Lung (tissue), 12 donors: ENCODE data around the gene CACNA1C. TPM values are rescaled to one million over a fixed set of nuclear protein-coding genes. Genes with fewer than 3 reads are reported as not detected.

Experiments
- ATAC-seq: fragments of 200-7000 bp; cut with Tn5 transposase; one replicate; pipeline ENCODE4 v1.9.1; 2020; ENCODE audit warnings: moderate number of reproducible peaks; ENCODE audit not compliant: insufficient read depth, low FRiP score
- DNase-seq, 3 donors: peaks; one replicate each; pipeline ENCODE4 v3.0.0-alpha.2; 2013 to 2017
- H3K27ac ChIP-seq, 2 donors: one replicate each; pipeline ENCODE4 v1.5.1; 2013; ENCODE audit warnings: mild to moderate bottlenecking in 2 of 2, moderate library complexity in 2 of 2, control low read depth in 1 of 2, inconsistent platforms in 1 of 2, low read depth in 1 of 2, low read length in 1 of 2
- H3K27me3 ChIP-seq, 3 donors: one replicate each; pipeline ENCODE4 v1.5.1; 2013; ENCODE audit warnings: low read length in 2 of 3; ENCODE audit not compliant: control insufficient read depth in 3 of 3, insufficient read depth in 3 of 3
- H3K36me3 ChIP-seq, 4 donors: one replicate each; pipeline ENCODE4 v1.5.1; 2013; ENCODE audit warnings: low read length in 4 of 4, mild to moderate bottlenecking in 1 of 4, moderate library complexity in 1 of 4; ENCODE audit not compliant: control insufficient read depth in 4 of 4, insufficient read depth in 4 of 4
- H3K4me1 ChIP-seq, 5 donors: one replicate each; pipeline ENCODE4 v1.5.1; 2013; ENCODE audit warnings: low read length in 5 of 5, mild to moderate bottlenecking in 2 of 5, moderate library complexity in 1 of 5; ENCODE audit not compliant: control insufficient read depth in 5 of 5, insufficient read depth in 5 of 5
- H3K4me3 ChIP-seq: one replicate; pipeline ENCODE4 v1.5.1; 2013; ENCODE audit warnings: mild to moderate bottlenecking, control low read depth, moderate library complexity
- H3K9ac ChIP-seq, 2 donors: one replicate each; pipeline ENCODE4 v1.5.1; 2013; ENCODE audit warnings: low read length in 2 of 2, control low read depth in 1 of 2; ENCODE audit not compliant: insufficient read depth in 1 of 2
- H3K9me3 ChIP-seq, 4 donors: one replicate each; pipeline ENCODE4 v1.5.1; 2013; ENCODE audit warnings: low read length in 3 of 4, mild to moderate bottlenecking in 1 of 4, moderate library complexity in 1 of 4; ENCODE audit not compliant: control insufficient read depth in 4 of 4, insufficient read depth in 3 of 4
- WGBS, 2 donors: extraction: QIAGEN DNeasy Blood & Tissue Kit; methylation state at CpG; one replicate each; pipeline ENCODE4 v1.1.7; 2013; 5-methylcytosine and 5-hydroxymethylcytosine counted together
- polyA plus RNA-seq, 2 donors: library from polyadenylated mRNA; stranded (reverse); fragments of 200-250 nt; gene quantifications; one replicate each; pipeline ENCODE4 v1.2.1, GENCODE V29; 2013
- total RNA-seq, 2 donors: library from RNA; depleted of rRNA in 1 of 2; stranded (reverse); fragments of >200 nt in 1 of 2; gene quantifications; one replicate each; pipeline ENCODE4 v1.2.1, GENCODE V29; 2014 to 2021
- TF ChIP-seq, protein P1 (sequence below): IDR thresholded peaks from 2 replicates; pipeline ENCODE4 v1.5.1; 2012; ENCODE audit warnings: mild to moderate bottlenecking; ENCODE audit errors: control extremely low read depth, extremely low read depth
- donor health status: control.
- donor health status: control.
- donor health status: Bipolar disorder and iron deficiency.
- donor health status: healthy.
- donor health status: DM: yes; HTN: yes; CAD: no.

The CACNA1C gene
- total and polyA plus RNA-seq, 4 donors = 3.2 to 17.5 (median 7.5) TPM

DNA sequence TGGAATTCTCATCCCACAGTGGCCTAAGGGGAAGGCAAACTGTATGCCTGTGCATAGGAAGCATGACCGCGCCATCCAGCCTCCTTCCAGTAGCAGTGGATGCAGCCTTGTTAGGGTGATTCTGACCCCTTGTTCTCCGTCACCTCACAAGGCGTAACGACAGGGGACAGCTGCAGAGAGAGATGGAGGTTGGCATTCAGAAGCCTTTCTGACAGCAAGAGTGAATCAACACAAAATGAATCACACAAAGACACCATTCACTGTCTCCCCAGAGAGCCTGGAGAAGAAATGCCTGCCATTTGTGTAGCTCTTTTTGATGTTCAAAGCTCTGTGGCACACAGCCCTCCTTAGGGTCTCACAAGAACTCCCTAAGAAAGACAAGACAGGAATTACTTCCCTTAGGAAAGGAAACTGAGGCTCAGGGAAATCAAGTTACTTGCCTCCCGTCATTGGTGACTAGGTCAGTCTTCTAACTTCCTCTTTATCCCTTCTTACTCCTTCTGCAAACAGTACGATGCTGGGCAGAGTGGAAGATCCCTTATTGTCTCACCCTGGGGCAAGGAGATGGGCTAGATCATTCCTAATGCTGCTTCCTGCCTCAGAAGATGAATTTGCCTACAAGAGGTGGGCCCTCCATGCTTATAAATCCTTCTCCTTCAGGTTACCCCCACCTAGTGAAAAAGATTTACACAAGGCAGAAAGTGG is 280.9 kb downstream of the CACNA1C start:
- H3K36me3 ChIP-seq = no peaks in the 10 kb centered on the region
- peak overlapping the region in 1 of 2 donors; percentile 70 for H3K27ac ChIP-seq
- no peak overlapping the region for H3K4me3 ChIP-seq
- no peak overlapping the region for H3K9ac ChIP-seq
- ATAC-seq = no peak
- H3K9me3 ChIP-seq = peaks cover 0 to 2% (median 0%) of the 10 kb centered on the region in 4 donors
- DNase-seq = no peak
- no peaks in the 10 kb centered on the region for H3K27me3 ChIP-seq
- 69 to 76% methylated on average over 7 of the region's 7 CpGs for WGBS, 2 donors
- peaks cover 0 to 29% (median 5%) of the 10 kb centered on the region in 5 donors for H3K4me1 ChIP-seq
- TF ChIP-seq, protein P1, sequence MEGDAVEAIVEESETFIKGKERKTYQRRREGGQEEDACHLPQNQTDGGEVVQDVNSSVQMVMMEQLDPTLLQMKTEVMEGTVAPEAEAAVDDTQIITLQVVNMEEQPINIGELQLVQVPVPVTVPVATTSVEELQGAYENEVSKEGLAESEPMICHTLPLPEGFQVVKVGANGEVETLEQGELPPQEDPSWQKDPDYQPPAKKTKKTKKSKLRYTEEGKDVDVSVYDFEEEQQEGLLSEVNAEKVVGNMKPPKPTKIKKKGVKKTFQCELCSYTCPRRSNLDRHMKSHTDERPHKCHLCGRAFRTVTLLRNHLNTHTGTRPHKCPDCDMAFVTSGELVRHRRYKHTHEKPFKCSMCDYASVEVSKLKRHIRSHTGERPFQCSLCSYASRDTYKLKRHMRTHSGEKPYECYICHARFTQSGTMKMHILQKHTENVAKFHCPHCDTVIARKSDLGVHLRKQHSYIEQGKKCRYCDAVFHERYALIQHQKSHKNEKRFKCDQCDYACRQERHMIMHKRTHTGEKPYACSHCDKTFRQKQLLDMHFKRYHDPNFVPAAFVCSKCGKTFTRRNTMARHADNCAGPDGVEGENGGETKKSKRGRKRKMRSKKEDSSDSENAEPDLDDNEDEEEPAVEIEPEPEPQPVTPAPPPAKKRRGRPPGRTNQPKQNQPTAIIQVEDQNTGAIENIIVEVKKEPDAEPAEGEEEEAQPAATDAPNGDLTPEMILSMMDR = no peak

DNA sequence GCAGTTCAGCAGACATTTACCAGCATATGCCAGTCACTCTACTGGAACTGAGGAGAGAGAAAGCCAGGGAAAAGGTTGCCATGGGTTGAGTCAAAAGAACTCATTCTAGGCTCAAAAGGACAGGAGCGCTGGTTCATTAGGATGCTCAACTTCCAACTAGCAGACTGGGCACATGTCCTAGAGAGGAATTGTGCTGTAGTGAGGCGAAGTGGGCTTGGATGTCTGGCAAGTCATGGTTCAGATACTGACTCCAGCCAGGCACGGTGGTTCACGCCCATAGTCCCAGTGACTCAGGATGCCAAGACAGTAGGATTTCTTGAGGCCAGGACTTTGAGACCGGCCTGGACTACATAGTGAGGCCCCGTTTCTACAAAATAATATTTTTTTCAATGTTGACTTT is 281.5 kb downstream of the CACNA1C start:
- Histone ChIP-seq H3K9me3 (peaks cover 0 to 2% (median 0%) of the 10 kb centered on the region in 4 donors), H3K4me1 (peaks cover 0 to 29% (median 5%) of the 10 kb centered on the region in 5 donors), H3K9ac (no peak overlapping the region), H3K27ac (peak overlapping the region in 1 of 2 donors; percentile 91), H3K4me3 (no peak overlapping the region), H3K27me3 (no peaks in the 10 kb centered on the region), H3K36me3 (no peaks in the 10 kb centered on the region)
- TF ChIP-seq, protein P1 = no peak
- WGBS, 2 donors = 92 to 97% methylated on average over 6 of the region's 6 CpGs
- ATAC-seq = no peak
- no peak for DNase-seq

DNA sequence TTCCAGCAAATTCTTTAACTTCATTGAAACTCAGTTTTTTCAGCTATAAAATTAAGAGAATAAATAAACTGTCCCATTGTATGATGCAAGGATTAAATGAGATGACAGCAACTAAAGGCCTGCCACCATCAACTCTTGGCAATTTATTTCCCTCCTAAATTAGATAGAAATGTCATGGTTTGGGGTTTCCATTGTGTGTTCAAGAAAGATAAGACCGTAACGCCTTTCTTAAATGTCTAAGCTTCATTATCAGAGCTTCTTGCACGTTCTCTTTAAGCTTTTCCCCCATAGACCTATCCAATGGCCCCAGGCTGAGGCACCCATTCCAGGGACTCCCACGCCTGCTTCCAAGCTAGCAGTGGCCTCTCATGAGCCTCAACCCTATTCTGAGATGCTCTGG is 281.9 kb downstream of the CACNA1C start:
- peak overlapping the region in 1 of 2 donors; percentile 91 for H3K27ac ChIP-seq
- no peak for ATAC-seq
- H3K4me3 ChIP-seq = no peak overlapping the region
- TF ChIP-seq, protein P1 = no peak
- no peaks in the 10 kb centered on the region for H3K36me3 ChIP-seq
- peaks cover 0 to 29% (median 5%) of the 10 kb centered on the region in 5 donors for H3K4me1 ChIP-seq
- H3K9ac ChIP-seq = no peak overlapping the region
- no peaks in the 10 kb centered on the region for H3K27me3 ChIP-seq
- WGBS, 2 donors = 73 to 80% methylated on average over 4 of the region's 4 CpGs
- H3K9me3 ChIP-seq = peaks cover 0 to 2% (median 0%) of the 10 kb centered on the region in 4 donors
- DNase-seq = no peak
